T-helper 1 cell (primary cell): ENCODE measurements around the gene ANKRD31.

ENCODE experiments used
- DNase-seq, 5 donors: peaks; one replicate each; pipeline ENCODE4 v3.0.0-alpha.2; 2012 to 2020

Gene ANKRD31

DNA sequence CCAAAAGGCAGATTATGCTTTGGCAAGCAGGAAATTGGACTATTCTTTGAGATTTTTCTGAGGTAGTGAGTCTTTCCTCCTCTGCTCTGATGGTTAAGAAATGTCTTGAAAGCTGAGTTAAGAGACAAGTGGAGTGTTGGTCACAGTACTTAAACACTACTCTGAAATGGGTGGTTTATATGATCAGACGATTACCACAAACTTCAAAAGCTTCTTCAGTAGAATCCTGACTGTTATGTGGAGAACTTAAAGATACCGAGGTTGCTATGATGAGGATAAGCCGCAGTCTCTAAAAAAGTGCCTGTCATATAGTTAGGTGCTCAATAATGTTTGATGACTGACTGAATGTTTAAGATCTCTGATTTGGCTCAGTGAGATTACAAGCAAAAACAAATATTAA is 208.6 kb downstream of the ANKRD31 start:
- no peak for DNase-seq

DNA sequence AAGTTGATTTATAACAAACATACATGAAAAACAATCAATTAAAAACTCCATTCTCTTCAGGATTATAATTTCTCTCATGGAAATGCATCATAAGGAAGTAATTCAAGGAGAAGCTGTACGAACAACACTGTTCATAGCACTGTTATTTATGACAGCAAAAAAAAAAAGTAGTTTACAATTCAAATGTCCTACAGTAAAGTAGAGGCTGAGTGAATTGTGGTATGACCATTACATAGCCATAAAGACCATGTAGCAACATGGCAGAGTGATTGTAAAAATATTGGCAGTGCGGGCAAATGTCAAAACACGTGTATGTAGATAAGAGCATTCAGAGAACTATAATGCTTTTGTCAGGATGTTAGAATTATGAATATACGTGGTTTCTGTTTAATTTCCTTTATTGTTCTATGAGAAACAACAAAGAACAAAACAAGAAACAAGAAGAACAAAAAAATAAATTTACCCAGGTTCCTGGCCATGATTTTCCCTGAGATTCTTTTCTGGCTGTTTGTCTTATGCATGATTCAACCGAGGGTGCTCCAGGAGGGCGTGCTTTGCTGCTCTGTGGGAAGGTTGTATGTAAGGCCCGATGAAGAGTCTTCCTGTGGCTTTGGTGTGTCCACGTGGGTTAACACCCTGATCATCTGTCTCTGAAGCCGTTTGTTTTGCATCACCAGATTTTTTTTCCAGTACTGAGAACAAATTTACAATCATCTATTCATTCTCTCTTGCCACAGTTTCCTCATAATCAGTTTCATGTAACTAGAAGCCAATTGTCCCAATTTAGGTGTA is 213.1 kb downstream of the ANKRD31 start:
- DNase-seq: peak in 2 of 5 donors; percentile 6 to 64

DNA sequence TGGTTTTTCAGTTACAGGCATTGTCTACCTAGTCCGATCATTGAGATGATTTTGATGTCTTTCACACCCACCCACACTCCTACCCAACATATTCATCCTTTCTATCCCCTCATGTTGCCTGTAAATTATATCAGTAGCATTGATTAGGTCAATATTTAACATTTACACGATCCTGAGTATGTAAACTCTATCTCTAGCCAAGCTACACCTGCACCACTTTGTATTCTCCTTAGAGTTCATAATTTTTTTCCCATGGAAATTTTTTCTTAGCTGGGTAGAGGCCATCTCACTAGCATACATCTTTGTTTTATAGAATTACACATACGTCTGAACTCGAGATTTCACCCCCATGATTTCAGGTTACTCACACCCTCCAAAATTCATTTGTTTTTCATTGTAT is 214.9 kb downstream of the ANKRD31 start:
- no peak for DNase-seq

DNA sequence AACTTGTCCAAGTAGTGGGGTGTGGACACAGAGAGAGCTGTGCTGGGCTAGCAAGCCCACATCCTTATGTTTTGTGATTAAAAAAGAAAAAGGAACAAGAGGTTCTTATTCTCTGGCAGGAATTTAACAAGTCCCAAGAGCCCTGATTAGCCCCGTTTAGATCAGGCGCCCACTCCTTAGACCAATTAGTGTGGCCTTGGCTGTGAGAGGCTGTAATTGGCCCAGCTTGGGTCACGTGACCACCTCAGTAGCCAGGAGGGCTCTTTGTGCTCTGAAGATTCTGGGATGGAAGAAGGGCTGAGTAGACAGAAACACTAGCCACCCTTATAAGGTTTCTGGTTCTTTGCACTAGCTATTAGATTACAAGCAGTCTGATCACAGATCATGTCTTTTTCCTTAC is 215.5 kb downstream of the ANKRD31 start:
- no peak for DNase-seq

DNA sequence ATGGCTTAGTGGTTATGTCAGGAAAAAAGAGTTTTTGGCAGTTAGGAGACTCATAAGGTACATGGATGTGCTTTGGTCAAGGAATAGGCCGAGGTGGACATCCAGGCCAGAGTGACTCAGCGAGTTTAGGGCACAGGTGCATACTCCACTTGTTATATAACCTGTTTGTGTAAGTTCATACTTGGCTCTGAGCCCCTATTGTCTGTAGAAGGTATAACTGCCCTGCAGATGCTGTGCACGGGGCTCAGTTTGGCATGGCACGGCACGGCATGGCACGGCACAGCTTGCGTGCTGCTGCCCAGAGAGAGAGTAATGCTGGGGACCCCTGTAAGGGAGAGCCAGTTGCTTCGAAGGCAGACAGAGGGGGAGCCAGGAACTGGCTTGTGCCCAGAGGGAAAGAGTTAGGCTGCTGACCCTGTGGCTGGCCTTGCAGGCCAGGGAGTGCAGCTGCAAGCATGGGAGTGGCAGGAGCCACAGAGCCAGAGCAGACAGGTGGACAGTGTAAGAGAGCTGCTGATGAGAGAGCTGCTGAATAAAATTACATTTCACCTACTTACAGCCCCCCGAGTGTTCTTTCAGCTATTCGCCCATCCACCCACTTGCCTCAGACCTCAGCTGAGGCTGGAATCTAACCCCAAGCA is 216.5 kb downstream of the ANKRD31 start:
- DNase-seq: no peak

DNA sequence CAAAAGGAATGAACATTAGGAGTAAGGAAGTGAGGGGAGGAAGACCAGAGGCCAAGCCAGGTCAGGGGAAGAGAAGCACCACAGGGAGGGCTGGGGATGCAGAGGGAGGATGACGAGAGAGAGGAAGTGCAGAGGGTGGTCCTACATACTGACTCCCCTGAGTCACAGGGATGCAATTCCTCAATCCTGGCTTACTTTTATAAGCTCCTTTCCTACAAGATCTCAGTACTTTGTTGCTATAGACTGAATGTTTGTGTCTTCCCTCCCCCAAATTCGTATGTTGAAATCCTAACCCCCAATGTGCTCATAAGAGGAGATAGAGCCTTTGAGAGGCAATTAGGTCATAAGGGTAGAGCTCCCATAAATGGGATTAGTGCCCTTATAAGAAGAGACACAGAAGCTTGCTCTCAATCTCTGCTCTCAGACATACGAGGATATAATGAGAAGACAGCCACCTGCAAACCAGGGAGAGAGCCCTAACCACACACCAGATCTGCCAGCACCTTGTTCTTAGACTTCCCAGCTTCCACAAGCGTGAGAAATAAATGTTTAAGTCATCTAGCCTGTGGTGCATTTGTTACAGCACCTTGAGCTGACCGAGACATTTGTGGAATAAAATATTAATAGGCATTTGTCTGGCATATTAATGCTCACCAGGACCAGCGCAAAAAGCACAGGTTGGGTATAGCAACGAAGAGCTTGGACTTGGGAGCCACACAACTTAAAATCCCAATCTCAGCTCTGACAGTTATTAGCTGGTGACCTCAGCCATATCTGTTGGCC is 217.7 kb downstream of the ANKRD31 start:
- no peak for DNase-seq
